HEK293 (cell line): ENCODE measurements around the gene HHLA2.

Experiments used
- CTCF ChIA-PET: fragments of 350-600 bp; formaldehyde crosslinking; extraction: SDS; loops from one replicate; lab custom pipeline; 2021; ENCODE audit warnings: antibody characterized with exemption; lab: Yijun Ruan, JAX
- POLR2A ChIA-PET: fragments of 300-600 bp; formaldehyde crosslinking; extraction: SDS; loops from one replicate; lab custom pipeline; 2020; ENCODE audit warnings: antibody characterized with exemption, inconsistent platforms; lab: Yijun Ruan, JAX
- H3K27ac ChIP-seq: fragments of 200-500 bp; sonication (Bioruptor generic); 2 replicates; pipeline ENCODE4 v1.5.1; 2014; ENCODE audit warnings: low read depth, low read length, control low read depth, inconsistent platforms; ENCODE audit errors: extremely low read depth
- H3K36me3 ChIP-seq, 2 experiments: fragments of 200-500 bp in 1 of 2; sonication (Bioruptor generic) in 1 of 2; 1 replicate in 1 of 2; 2 replicates in 1 of 2; pipeline ENCODE4 v1.5.1; 2014 to 2017; ENCODE audit warnings: inconsistent platforms in 2 of 2, low read length in 2 of 2; ENCODE audit not compliant: control insufficient read depth in 2 of 2, insufficient read depth in 1 of 2
- H3K4me1 ChIP-seq: fragments of 200-500 bp; sonication (Bioruptor generic); 2 replicates; pipeline ENCODE4 v1.5.1; 2014; ENCODE audit warnings: mild to moderate bottlenecking, low read length, inconsistent platforms; ENCODE audit not compliant: control insufficient read depth, insufficient read depth
- H3K4me3 ChIP-seq: 2 replicates; pipeline ENCODE4 v1.5.1; 2011; ENCODE audit warnings: low read depth, mild to moderate bottlenecking, control low read depth, low read length, moderate library complexity
- H3K9me3 ChIP-seq: fragments of 200-500 bp; sonication (Bioruptor generic); 2 replicates; pipeline ENCODE4 v1.5.1; 2014; ENCODE audit warnings: low read depth, low read length, inconsistent platforms; ENCODE audit not compliant: control insufficient read depth, insufficient read depth
- FEZF1 ChIP-seq: fragments of 450-650 bp; formaldehyde crosslinking; IDR thresholded peaks from 2 replicates; pipeline ENCODE4 v1.5.1; 2016; ENCODE audit warnings: missing biosample characterization, missing genetic modification characterization
- KLF8 ChIP-seq: fragments of 450-650 bp; formaldehyde crosslinking; IDR thresholded peaks from 2 replicates; pipeline ENCODE4 v1.5.1; 2016; ENCODE audit warnings: missing biosample characterization, missing genetic modification characterization
- KLF9 ChIP-seq: fragments of 450-650 bp; formaldehyde crosslinking; IDR thresholded peaks from 2 replicates; pipeline ENCODE4 v1.5.1; 2016; ENCODE audit warnings: missing biosample characterization, missing genetic modification characterization, low read depth
- MEIS1 ChIP-seq: sonication (generic); formaldehyde crosslinking; IDR thresholded peaks from 2 replicates; pipeline ENCODE4 v1.8.1; 2022; ENCODE audit warnings: missing genetic modification reagents, mild to moderate bottlenecking, borderline replicate concordance
- PRDM1 ChIP-seq: fragments of 450-650 bp; formaldehyde crosslinking; IDR thresholded peaks from 2 replicates; pipeline ENCODE4; 2016; ENCODE audit warnings: missing biosample characterization, missing genetic modification characterization
- TRIM28 ChIP-seq: IDR thresholded peaks from 2 replicates; pipeline ENCODE4 v1.6.1; 2011; ENCODE audit warnings: low read length, control low read depth, borderline replicate concordance
- ZNF132 ChIP-seq: fragments of 450-650 bp; formaldehyde crosslinking; IDR thresholded peaks from 2 replicates; pipeline ENCODE4 v1.5.1; 2017; ENCODE audit warnings: missing biosample characterization, missing genetic modification characterization, borderline replicate concordance
- ZNF133 ChIP-seq: fragments of 450-650 bp; formaldehyde crosslinking; IDR thresholded peaks from 2 replicates; pipeline ENCODE4 v1.5.1; 2016; ENCODE audit warnings: missing biosample characterization, missing genetic modification characterization
- ZNF140 ChIP-seq: fragments of 450-650 bp; formaldehyde crosslinking; IDR thresholded peaks from 2 replicates; pipeline ENCODE4 v1.5.1; 2016; ENCODE audit warnings: missing biosample characterization, missing genetic modification characterization
- ZNF175 ChIP-seq: fragments of 450-650 bp; formaldehyde crosslinking; IDR thresholded peaks from 2 replicates; pipeline ENCODE4 v1.5.1; 2016; ENCODE audit warnings: missing biosample characterization, missing genetic modification characterization
- ZNF18 ChIP-seq: fragments of 450-650 bp; formaldehyde crosslinking; IDR thresholded peaks from 2 replicates; pipeline ENCODE4 v1.5.1; 2016; ENCODE audit warnings: missing biosample characterization, missing genetic modification characterization
- ZNF184 ChIP-seq: fragments of 450-650 bp; IDR thresholded peaks from 2 replicates; pipeline ENCODE4 v1.5.1; 2018; ENCODE audit warnings: missing biosample characterization, mild to moderate bottlenecking, missing genetic modification characterization
- ZNF239 ChIP-seq: fragments of 450-650 bp; formaldehyde crosslinking; IDR thresholded peaks from 2 replicates; pipeline ENCODE4 v1.5.1; 2016; ENCODE audit warnings: missing biosample characterization, missing genetic modification characterization
- ZNF24 ChIP-seq: fragments of 450-650 bp; formaldehyde crosslinking; IDR thresholded peaks from 2 replicates; pipeline ENCODE4 v1.5.1; 2016; ENCODE audit warnings: missing biosample characterization, missing genetic modification characterization
- ZNF248 ChIP-seq: fragments of 450-650 bp; formaldehyde crosslinking; IDR thresholded peaks from 2 replicates; pipeline ENCODE4 v1.5.1; 2017; ENCODE audit warnings: missing biosample characterization, missing genetic modification characterization
- ZNF354C ChIP-seq: fragments of 450-650 bp; formaldehyde crosslinking; IDR thresholded peaks from 2 replicates; pipeline ENCODE4 v1.5.1; 2016; ENCODE audit warnings: missing biosample characterization, missing genetic modification characterization, low read depth, borderline replicate concordance
- ZNF433 ChIP-seq: fragments of 450-650 bp; formaldehyde crosslinking; IDR thresholded peaks from 2 replicates; pipeline ENCODE4 v1.5.1; 2016; ENCODE audit warnings: missing biosample characterization, missing genetic modification characterization, low read depth
- ZNF48 ChIP-seq: fragments of 450-650 bp; formaldehyde crosslinking; IDR thresholded peaks from 2 replicates; pipeline ENCODE4 v1.5.1; 2016; ENCODE audit warnings: missing biosample characterization, missing genetic modification characterization
- ZNF501 ChIP-seq: fragments of 450-650 bp; formaldehyde crosslinking; IDR thresholded peaks from 2 replicates; pipeline ENCODE4 v1.5.1; 2016; ENCODE audit warnings: missing biosample characterization, missing genetic modification characterization
- ZNF548 ChIP-seq: fragments of 450-650 bp; formaldehyde crosslinking; IDR thresholded peaks from 2 replicates; pipeline ENCODE4 v1.5.1; 2016; ENCODE audit warnings: missing biosample characterization, missing genetic modification characterization
- ZNF596 ChIP-seq: fragments of 450-650 bp; IDR thresholded peaks from 2 replicates; pipeline ENCODE4 v1.5.0; 2018; ENCODE audit warnings: missing biosample characterization, mild to moderate bottlenecking, missing genetic modification characterization, moderate library complexity
- ZNF629 ChIP-seq: fragments of 450-650 bp; formaldehyde crosslinking; IDR thresholded peaks from 2 replicates; pipeline ENCODE4 v1.5.1; 2017; ENCODE audit warnings: missing biosample characterization, missing genetic modification characterization
- ZNF660 ChIP-seq: fragments of 450-650 bp; IDR thresholded peaks from 2 replicates; pipeline ENCODE4 v1.5.1; 2018; ENCODE audit warnings: missing biosample characterization, mild to moderate bottlenecking, missing genetic modification characterization
- ZNF664 ChIP-seq: fragments of 450-650 bp; formaldehyde crosslinking; IDR thresholded peaks from 2 replicates; pipeline ENCODE4 v1.5.1; 2016; ENCODE audit warnings: missing biosample characterization, missing genetic modification characterization
- ZNF701 ChIP-seq: fragments of 450-650 bp; formaldehyde crosslinking; IDR thresholded peaks from 2 replicates; pipeline ENCODE4 v1.5.1; 2016; ENCODE audit warnings: missing biosample characterization, missing genetic modification characterization
- ZSCAN18 ChIP-seq: fragments of 450-650 bp; formaldehyde crosslinking; IDR thresholded peaks from 2 replicates; pipeline ENCODE4 v1.5.1; 2016; ENCODE audit warnings: missing biosample characterization, missing genetic modification characterization
- TF ChIP-seq, protein P1 (sequence below): fragments of 450-650 bp; formaldehyde crosslinking; IDR thresholded peaks from 2 replicates; pipeline ENCODE4 v1.5.1; 2016; ENCODE audit warnings: missing biosample characterization, missing genetic modification characterization
- TF ChIP-seq, protein P2 (sequence below): fragments of 450-650 bp; formaldehyde crosslinking; IDR thresholded peaks from 2 replicates; pipeline ENCODE4 v1.5.1; 2016; ENCODE audit warnings: missing biosample characterization, missing genetic modification characterization
- TF ChIP-seq, protein P3 (sequence below): fragments of 450-650 bp; formaldehyde crosslinking; IDR thresholded peaks from 2 replicates; pipeline ENCODE4 v1.5.1; 2016; ENCODE audit warnings: missing biosample characterization, missing genetic modification characterization

Gene HHLA2

DNA sequence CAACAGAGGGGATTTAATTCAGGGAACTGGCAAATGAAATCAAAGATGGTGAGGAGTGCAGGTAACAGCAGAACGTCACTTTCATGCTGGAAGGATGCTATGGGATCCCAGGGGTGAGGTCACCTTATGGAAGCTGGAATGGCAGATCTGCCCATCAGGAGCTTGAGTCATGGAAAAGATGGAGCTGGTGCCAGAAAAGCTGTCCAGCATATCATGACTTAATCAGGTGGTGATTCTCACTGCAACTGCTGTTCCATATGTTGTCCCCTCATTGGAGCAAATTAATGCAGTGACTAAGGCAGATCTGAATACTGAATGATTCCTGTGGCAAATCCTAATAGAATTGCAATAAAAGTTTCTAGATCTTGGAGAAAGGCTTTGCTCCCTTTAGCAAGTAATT lies 38.4 kb downstream of the HHLA2 start:
- ChIA-PET POLR2A (no interaction called here), CTCF (no interaction called here)
- TF ChIP-seq ZNF184 (tag by site-specific recombination) (no peak), ZNF18 (tag by site-specific recombination) (no peak), ZNF701 (tag by site-specific recombination) (no peak), MEIS1 (CRISPR knock-in tag) (no peak), ZNF132 (tag by site-specific recombination) (no peak), ZNF596 (tag by site-specific recombination) (no peak), KLF9 (no peak), TRIM28 (no peak), ZNF239 (tag by site-specific recombination) (no peak), ZNF433 (tag by site-specific recombination) (no peak), ZNF354C (tag by site-specific recombination) (no peak), ZNF248 (tag by site-specific recombination) (no peak), ZNF133 (tag by site-specific recombination) (no peak), ZNF24 (tag by site-specific recombination) (no peak), KLF8 (tag by site-specific recombination) (no peak)
- TF ChIP-seq, protein P1, sequence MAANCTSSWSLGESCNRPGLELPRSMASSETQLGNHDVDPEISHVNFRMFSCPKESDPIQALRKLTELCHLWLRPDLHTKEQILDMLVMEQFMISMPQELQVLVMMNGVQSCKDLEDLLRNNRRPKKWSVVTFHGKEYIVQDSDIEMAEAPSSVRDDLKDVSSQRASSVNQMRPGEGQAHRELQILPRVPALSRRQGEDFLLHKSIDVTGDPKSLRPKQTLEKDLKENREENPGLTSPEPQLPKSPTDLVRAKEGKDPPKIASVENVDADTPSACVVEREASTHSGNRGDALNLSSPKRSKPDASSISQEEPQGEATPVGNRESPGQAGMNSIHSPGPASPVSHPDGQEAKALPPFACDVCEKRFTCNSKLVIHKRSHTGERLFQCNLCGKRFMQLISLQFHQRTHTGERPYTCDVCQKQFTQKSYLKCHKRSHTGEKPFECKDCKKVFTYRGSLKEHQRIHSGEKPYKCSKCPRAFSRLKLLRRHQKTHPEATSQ = no peak
- TF ChIP-seq, protein P2, sequence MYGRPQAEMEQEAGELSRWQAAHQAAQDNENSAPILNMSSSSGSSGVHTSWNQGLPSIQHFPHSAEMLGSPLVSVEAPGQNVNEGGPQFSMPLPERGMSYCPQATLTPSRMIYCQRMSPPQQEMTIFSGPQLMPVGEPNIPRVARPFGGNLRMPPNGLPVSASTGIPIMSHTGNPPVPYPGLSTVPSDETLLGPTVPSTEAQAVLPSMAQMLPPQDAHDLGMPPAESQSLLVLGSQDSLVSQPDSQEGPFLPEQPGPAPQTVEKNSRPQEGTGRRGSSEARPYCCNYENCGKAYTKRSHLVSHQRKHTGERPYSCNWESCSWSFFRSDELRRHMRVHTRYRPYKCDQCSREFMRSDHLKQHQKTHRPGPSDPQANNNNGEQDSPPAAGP (tag by site-specific recombination) = no peak
- Histone ChIP-seq H3K9me3 (no peaks in the 10 kb centered on the region), H3K36me3 (no peaks in the 10 kb centered on the region), H3K27ac (no peak overlapping the region), H3K4me3 (no peak overlapping the region), H3K4me1 (no peaks in the 10 kb centered on the region)

DNA sequence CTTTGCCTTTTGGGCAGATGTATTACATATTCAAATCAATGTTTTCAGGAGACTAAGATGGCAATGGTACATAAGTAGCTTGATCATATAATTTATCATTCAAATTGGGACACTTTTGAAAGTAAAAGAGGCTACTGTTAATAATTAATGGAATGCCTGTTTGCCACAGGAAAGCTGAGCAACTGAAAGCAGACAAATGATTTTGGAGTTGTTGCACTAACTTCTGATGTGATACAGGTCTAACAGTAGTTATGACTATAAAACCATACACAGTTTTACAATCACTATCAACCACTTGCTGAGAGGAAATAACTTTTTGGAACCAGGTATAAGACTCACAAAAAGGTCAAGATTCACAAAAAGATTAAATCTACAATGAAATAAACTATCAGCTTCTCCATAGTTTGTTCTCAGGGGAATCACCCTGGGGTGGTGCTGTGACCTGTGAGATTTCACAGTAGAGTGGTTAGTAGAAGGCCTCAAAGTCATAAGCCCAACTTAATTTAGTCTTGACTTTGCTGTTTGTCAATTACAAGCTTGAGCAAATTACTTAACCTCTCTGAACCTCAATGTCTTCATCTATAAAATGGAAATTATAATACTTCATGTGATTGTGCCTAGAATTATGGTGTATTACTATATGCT lies 42.7 kb downstream of the HHLA2 start:
- CTCF ChIA-PET = interaction anchor here (0.6 kb wide), 1 partner anchor 18 kb away, joined by 3 read pairs; no protein-coding TSS in a partner anchor
- H3K27ac ChIP-seq = no peak overlapping the region
- no peak for TF ChIP-seq FEZF1 (tag by site-specific recombination)
- no peak for TF ChIP-seq ZNF660 (tag by site-specific recombination)
- TF ChIP-seq ZSCAN18 (tag by site-specific recombination) = no peak
- no peak for TF ChIP-seq ZNF629
- no peak for TF ChIP-seq ZNF175 (tag by site-specific recombination)
- no peak for TF ChIP-seq ZNF140 (tag by site-specific recombination)
- no peak for TF ChIP-seq ZNF664 (tag by site-specific recombination)
- TF ChIP-seq ZNF501 = no peak
- TF ChIP-seq KLF8 (tag by site-specific recombination) = no peak
- no peak for TF ChIP-seq ZNF548 (tag by site-specific recombination)
- no peak for TF ChIP-seq PRDM1 (tag by site-specific recombination)
- TF ChIP-seq, protein P3, sequence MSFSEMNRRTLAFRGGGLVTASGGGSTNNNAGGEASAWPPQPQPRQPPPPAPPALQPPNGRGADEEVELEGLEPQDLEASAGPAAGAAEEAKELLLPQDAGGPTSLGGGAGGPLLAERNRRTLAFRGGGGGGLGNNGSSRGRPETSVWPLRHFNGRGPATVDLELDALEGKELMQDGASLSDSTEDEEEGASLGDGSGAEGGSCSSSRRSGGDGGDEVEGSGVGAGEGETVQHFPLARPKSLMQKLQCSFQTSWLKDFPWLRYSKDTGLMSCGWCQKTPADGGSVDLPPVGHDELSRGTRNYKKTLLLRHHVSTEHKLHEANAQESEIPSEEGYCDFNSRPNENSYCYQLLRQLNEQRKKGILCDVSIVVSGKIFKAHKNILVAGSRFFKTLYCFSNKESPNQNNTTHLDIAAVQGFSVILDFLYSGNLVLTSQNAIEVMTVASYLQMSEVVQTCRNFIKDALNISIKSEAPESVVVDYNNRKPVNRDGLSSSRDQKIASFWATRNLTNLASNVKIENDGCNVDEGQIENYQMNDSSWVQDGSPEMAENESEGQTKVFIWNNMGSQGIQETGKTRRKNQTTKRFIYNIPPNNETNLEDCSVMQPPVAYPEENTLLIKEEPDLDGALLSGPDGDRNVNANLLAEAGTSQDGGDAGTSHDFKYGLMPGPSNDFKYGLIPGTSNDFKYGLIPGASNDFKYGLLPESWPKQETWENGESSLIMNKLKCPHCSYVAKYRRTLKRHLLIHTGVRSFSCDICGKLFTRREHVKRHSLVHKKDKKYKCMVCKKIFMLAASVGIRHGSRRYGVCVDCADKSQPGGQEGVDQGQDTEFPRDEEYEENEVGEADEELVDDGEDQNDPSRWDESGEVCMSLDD = no peak
- TF ChIP-seq ZNF48 (tag by site-specific recombination) = no peak
- TF ChIP-seq ZNF239 (tag by site-specific recombination) = no peak

More for the DNA sequence above, 42.7 kb downstream of the HHLA2 start:
- no peaks in the 10 kb centered on the region for H3K4me1 ChIP-seq
- no peak overlapping the region for H3K4me3 ChIP-seq
- POLR2A ChIA-PET = no interaction called here
- no peaks in the 10 kb centered on the region for H3K36me3 ChIP-seq
- no peaks in the 10 kb centered on the region for H3K9me3 ChIP-seq
